IPS-18c (cell line): ENCODE measurements around the gene BFSP1.

ENCODE experiments used
- H3K4me3 ChIP-seq: 2 replicates; pipeline ENCODE4 v1.7.0; 2013; ENCODE audit warnings: low read depth, mild to moderate bottlenecking, low read length, moderate library complexity; ENCODE audit not compliant: insufficient read depth
- H3K9me3 ChIP-seq: one replicate; pipeline ENCODE4 v1.6.1; 2013; ENCODE audit warnings: mild to moderate bottlenecking, low read length, moderate library complexity; ENCODE audit not compliant: control insufficient read depth, insufficient read depth

BFSP1 gene

GRCh38 chr20:17463711-17464110 lies 67.5 kb downstream of the BFSP1 start:
- H3K9me3 ChIP-seq: no peaks in the 10 kb centered on the region
- no peak overlapping the region for H3K4me3 ChIP-seq

DNA sequence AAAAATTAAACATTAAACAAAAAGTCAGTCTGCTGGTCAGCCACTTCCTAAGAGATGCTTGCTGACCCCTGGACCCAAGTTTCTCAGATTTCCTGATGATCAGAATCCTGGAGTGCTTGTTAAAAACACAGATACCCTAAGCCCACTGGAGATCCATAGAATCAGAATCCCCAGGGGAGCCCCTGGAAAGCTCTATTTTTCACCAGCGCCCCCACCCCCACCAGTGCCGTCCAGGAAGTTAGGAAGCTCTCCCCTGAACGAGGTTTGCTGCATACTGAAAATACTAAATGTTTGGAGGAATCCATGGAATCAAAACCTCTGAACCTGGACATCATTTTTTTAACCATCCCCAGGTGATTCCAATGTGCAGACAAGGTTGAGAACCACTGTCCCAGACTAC lies 69.2 kb downstream of the BFSP1 start:
- H3K4me3 ChIP-seq: no peak overlapping the region
- no peaks in the 10 kb centered on the region for H3K9me3 ChIP-seq

GRCh38 chr20:17460119-17460518 lies 71.1 kb downstream of the BFSP1 start:
- no peak overlapping the region for H3K4me3 ChIP-seq
- H3K9me3 ChIP-seq: no peaks in the 10 kb centered on the region

- no peaks in the 10 kb centered on the region for H3K9me3 ChIP-seq
- H3K4me3 ChIP-seq: no peak overlapping the region
These were observed 73.5 kb downstream of the BFSP1 start for GRCh38 chr20:17457588-17458190.

GRCh38 chr20:17457079-17457478 lies 74.1 kb downstream of the BFSP1 start:
- Histone ChIP-seq H3K4me3 (no peak overlapping the region), H3K9me3 (no peaks in the 10 kb centered on the region)

- Histone ChIP-seq H3K4me3 (no peak overlapping the region), H3K9me3 (no peaks in the 10 kb centered on the region)
These were observed 74.9 kb downstream of the BFSP1 start for GRCh38 chr20:17456279-17456678.

GRCh38 chr20:17453592-17453991 lies 77.6 kb downstream of the BFSP1 start:
- Histone ChIP-seq H3K9me3 (no peaks in the 10 kb centered on the region), H3K4me3 (no peak overlapping the region)

DNA sequence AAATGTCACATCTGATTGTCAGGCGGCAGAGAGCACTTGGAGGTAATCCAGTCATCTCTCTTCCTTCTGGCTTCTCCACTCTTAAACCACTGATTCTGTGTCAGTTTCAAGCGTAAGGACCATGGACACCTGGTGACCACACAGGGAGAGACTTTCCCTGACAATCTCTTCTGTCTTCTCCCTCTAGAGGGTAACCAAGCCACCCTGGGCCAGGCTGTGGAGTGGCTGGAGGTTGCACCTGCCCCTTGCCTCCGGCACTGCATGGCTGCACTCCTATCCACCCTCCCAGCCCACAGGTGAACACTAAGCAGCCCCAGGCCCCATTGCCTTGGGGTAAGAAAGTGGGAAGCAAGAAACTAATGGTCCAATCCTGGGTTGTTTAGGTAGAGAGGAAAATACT lies 78.7 kb downstream of the BFSP1 start:
- no peak overlapping the region for H3K4me3 ChIP-seq
- no peaks in the 10 kb centered on the region for H3K9me3 ChIP-seq

GRCh38 chr20:17449031-17449430 lies 82.1 kb downstream of the BFSP1 start:
- Histone ChIP-seq H3K9me3 (no peaks in the 10 kb centered on the region), H3K4me3 (no peak overlapping the region)

- no peaks in the 10 kb centered on the region for H3K9me3 ChIP-seq
These were observed 83.1 kb downstream of the BFSP1 start for GRCh38 chr20:17448071-17448470.

GRCh38 chr20:17446171-17446570 lies 85.0 kb downstream of the BFSP1 start:
- Histone ChIP-seq H3K9me3 (no peaks in the 10 kb centered on the region), H3K4me3 (no peak overlapping the region)

More at GRCh38 chr20:17448071-17448470, 83.1 kb downstream of the BFSP1 start:
- no peak overlapping the region for H3K4me3 ChIP-seq

GRCh38 chr20:17445543-17445942 lies 85.6 kb downstream of the BFSP1 start:
- Histone ChIP-seq H3K4me3 (no peak overlapping the region), H3K9me3 (no peaks in the 10 kb centered on the region)

DNA sequence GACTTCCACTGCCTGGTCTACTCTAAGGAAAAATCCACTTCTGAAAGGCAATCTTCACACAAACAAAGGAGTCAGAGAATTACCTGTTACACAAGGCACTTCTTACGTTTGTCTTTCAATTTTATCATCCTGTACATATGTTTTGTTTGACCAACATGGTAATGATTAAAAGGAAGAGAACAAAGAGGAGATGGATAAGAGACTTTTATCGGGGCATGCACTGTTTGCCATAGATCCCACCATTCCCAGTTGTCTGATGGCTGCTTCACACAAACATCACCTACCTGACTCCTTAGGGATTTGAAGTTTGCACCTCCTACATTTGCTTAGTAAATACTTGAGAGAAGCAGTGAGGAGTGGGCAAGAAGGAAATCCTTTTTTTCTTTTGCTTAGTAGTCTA lies 87.1 kb downstream of the BFSP1 start:
- H3K9me3 ChIP-seq: no peaks in the 10 kb centered on the region
- no peak overlapping the region for H3K4me3 ChIP-seq
